Astrocyte (in vitro differentiated cells and primary cell): ENCODE data around the gene BBS12. TPM values are rescaled to one million over a fixed set of nuclear protein-coding genes. Genes with fewer than 3 reads are reported as not detected.

Experiments
- DNase-seq: peaks from one replicate; pipeline ENCODE4 v3.0.0-alpha.2; 2010; ENCODE audit warnings: low read depth
- FAIRE-seq: peaks from 2 replicates; lab custom pipeline; 2011; peaks lifted over from hg19 to GRCh38; lab: Jason Lieb, UNC
- H2AFZ ChIP-seq: 2 replicates; pipeline ENCODE4 v1.6.0; 2012; ENCODE audit warnings: low read depth, low read length, inconsistent platforms
- H3K27ac ChIP-seq: 2 replicates; pipeline ENCODE4 v1.5.1; 2011; ENCODE audit warnings: low read depth, low read length, inconsistent platforms
- H3K27me3 ChIP-seq: 2 replicates; pipeline ENCODE4 v1.6.0; 2011; ENCODE audit warnings: low read length, inconsistent platforms; ENCODE audit not compliant: insufficient read depth
- H3K36me3 ChIP-seq: 2 replicates; pipeline ENCODE4 v1.5.1; 2011; ENCODE audit warnings: low read length, inconsistent platforms; ENCODE audit not compliant: insufficient read depth
- H3K4me1 ChIP-seq: 2 replicates; pipeline ENCODE4 v1.5.1; 2011; ENCODE audit warnings: low read length, inconsistent platforms; ENCODE audit not compliant: insufficient read depth
- H3K4me2 ChIP-seq: 2 replicates; pipeline ENCODE4 v1.6.0; 2012; ENCODE audit warnings: low read length, inconsistent platforms
- H3K4me3 ChIP-seq: 2 replicates; pipeline ENCODE4 v1.5.1; 2011; ENCODE audit warnings: low read depth, mild to moderate bottlenecking, low read length, inconsistent platforms; ENCODE audit not compliant: insufficient read depth
- H3K79me2 ChIP-seq: 2 replicates; pipeline ENCODE4 v1.6.0; 2012; ENCODE audit warnings: mild to moderate bottlenecking, low read length, inconsistent platforms; ENCODE audit not compliant: insufficient read depth
- H3K9ac ChIP-seq: 2 replicates; pipeline ENCODE4 v1.6.0; 2012; ENCODE audit warnings: mild to moderate bottlenecking, low read length, inconsistent platforms
- H3K9me3 ChIP-seq: 2 replicates; pipeline ENCODE4 v1.5.1; 2012; ENCODE audit warnings: low read depth, mild to moderate bottlenecking, low read length, inconsistent platforms; ENCODE audit not compliant: insufficient read depth
- H4K20me1 ChIP-seq: 2 replicates; pipeline ENCODE4 v1.6.0; 2012; ENCODE audit warnings: low read length, inconsistent platforms; ENCODE audit not compliant: insufficient read depth
- H3K27ac Mint-ChIP-seq: one replicate; pipeline ENCODE4 v1.8.0; 2021; ENCODE audit warnings: mild to moderate bottlenecking, mixed read lengths; ENCODE audit not compliant: unreplicated experiment
- H3K27me3 Mint-ChIP-seq: one replicate; pipeline ENCODE4 v1.8.0; 2021; ENCODE audit warnings: low read depth, mixed read lengths; ENCODE audit not compliant: unreplicated experiment
- H3K36me3 Mint-ChIP-seq: one replicate; pipeline ENCODE4 v1.8.0; 2021; ENCODE audit warnings: low read depth, mixed read lengths; ENCODE audit not compliant: unreplicated experiment
- H3K4me1 Mint-ChIP-seq: one replicate; pipeline ENCODE4 v1.8.0; 2021; ENCODE audit warnings: low read depth, mixed read lengths; ENCODE audit not compliant: unreplicated experiment
- H3K4me3 Mint-ChIP-seq: one replicate; pipeline ENCODE4 v1.8.0; 2021; ENCODE audit warnings: mild to moderate bottlenecking, moderate library complexity, mixed read lengths; ENCODE audit not compliant: unreplicated experiment
- H3K9me3 Mint-ChIP-seq: one replicate; pipeline ENCODE4 v1.8.0; 2021; ENCODE audit warnings: mild to moderate bottlenecking, mixed read lengths; ENCODE audit not compliant: unreplicated experiment
- CTCF ChIP-seq: IDR thresholded peaks from 2 replicates; pipeline ENCODE4 v1.5.1; 2011; ENCODE audit warnings: low read depth, mild to moderate bottlenecking, inconsistent platforms, low read length, moderate library complexity; ENCODE audit not compliant: insufficient read depth
- EZH2 ChIP-seq: IDR thresholded peaks from 2 replicates; pipeline ENCODE4 v1.6.1; 2012; ENCODE audit warnings: mild to moderate bottlenecking, low read length, inconsistent platforms; ENCODE audit not compliant: insufficient read depth
- total RNA-seq: library from RNA; stranded (reverse); gene quantifications from 2 replicates; pipeline ENCODE4 v1.2.1, GENCODE V29; 2021

BBS12 gene
- total RNA-seq, 1 donor from 2014 or later, result 4.7 TPM

- no peak for TF ChIP-seq CTCF
- TF ChIP-seq EZH2, result no peak
- Histone ChIP-seq H3K79me2 (no peaks in the 10 kb centered on the region), H3K27ac (peak overlapping the region; percentile 86), H3K9me3 (no peaks in the 10 kb centered on the region), H3K9ac (peak overlapping the region; percentile 74), H3K36me3 (no peaks in the 10 kb centered on the region), H3K4me1 (peaks cover 17% of the 10 kb centered on the region), H3K4me3 (no peak overlapping the region), H3K4me2 (peak overlapping the region; percentile 76), H3K27me3 (no peaks in the 10 kb centered on the region), H2AFZ (no peak overlapping the region), H4K20me1 (no peaks in the 10 kb centered on the region)
- FAIRE-seq (peak; percentile 79), DNase-seq (peak; percentile 87)
- Mint-ChIP-seq H3K4me3 (no peak overlapping the region), H3K9me3 (no peaks in the 10 kb centered on the region), H3K27me3 (no peaks in the 10 kb centered on the region), H3K27ac (peak overlapping the region; percentile 97), H3K4me1 (peaks cover 17% of the 10 kb centered on the region), H3K36me3 (no peaks in the 10 kb centered on the region)
These were observed 33.3 kb downstream of the BBS12 start for GRCh38 chr4:122765692-122766352.

GRCh38 chr4:122766353-122766705 lies 33.8 kb downstream of the BBS12 start:
- H3K27me3 Mint-ChIP-seq, result no peaks in the 10 kb centered on the region
- Histone ChIP-seq H4K20me1 (no peaks in the 10 kb centered on the region), H3K4me1 (peaks cover 17% of the 10 kb centered on the region), H3K4me3 (no peak overlapping the region), H3K27me3 (no peaks in the 10 kb centered on the region), H3K9me3 (no peaks in the 10 kb centered on the region), H3K27ac (peak overlapping the region; percentile 86), H2AFZ (no peak overlapping the region), H3K36me3 (no peaks in the 10 kb centered on the region), H3K4me2 (no peak overlapping the region), H3K79me2 (no peaks in the 10 kb centered on the region), H3K9ac (no peak overlapping the region)
- TF ChIP-seq CTCF (no peak), EZH2 (no peak)
- DNase-seq, result no peak
- peaks cover 17% of the 10 kb centered on the region for H3K4me1 Mint-ChIP-seq
- H3K36me3 Mint-ChIP-seq, result no peaks in the 10 kb centered on the region
- H3K4me3 Mint-ChIP-seq, result no peak overlapping the region
- H3K9me3 Mint-ChIP-seq, result no peaks in the 10 kb centered on the region
- peak; percentile 13 for FAIRE-seq
- peak overlapping the region; percentile 72 for H3K27ac Mint-ChIP-seq

GRCh38 chr4:122766950-122767349 lies 34.4 kb downstream of the BBS12 start:
- Histone ChIP-seq H3K27ac (no peak overlapping the region), H3K9me3 (no peaks in the 10 kb centered on the region), H2AFZ (no peak overlapping the region), H3K4me2 (no peak overlapping the region), H3K27me3 (no peaks in the 10 kb centered on the region), H3K79me2 (no peaks in the 10 kb centered on the region), H3K4me1 (peaks cover 17% of the 10 kb centered on the region), H4K20me1 (no peaks in the 10 kb centered on the region), H3K9ac (no peak overlapping the region), H3K36me3 (no peaks in the 10 kb centered on the region), H3K4me3 (no peak overlapping the region)
- DNase-seq (no peak), FAIRE-seq (no peak)
- Mint-ChIP-seq H3K36me3 (no peaks in the 10 kb centered on the region), H3K4me3 (no peak overlapping the region), H3K27me3 (no peaks in the 10 kb centered on the region), H3K9me3 (no peaks in the 10 kb centered on the region), H3K27ac (no peak overlapping the region), H3K4me1 (peaks cover 17% of the 10 kb centered on the region)
- TF ChIP-seq CTCF (no peak), EZH2 (no peak)
